Activated T-helper 9 cell treated with anti-CD3 and anti-CD28 coated beads, Interleukin-2, amount 50 U/mL, for 16 hours (primary cell): ENCODE measurements around the gene COPB2.
A peak's percentile ranks its signal among the peaks of the same experiment; 100 is the strongest.
"Not testable (repeated sequence)": the region's sequence is repeated elsewhere in the genome, so short reads cannot be mapped to it uniquely, and the experiment has no call there.

ENCODE experiments used
- DNase-seq: peaks from one replicate; pipeline ENCODE4 v3.0.0-alpha.2; 2020; ENCODE audit warnings: low read depth

The COPB2 gene

GRCh38 chr3:139378587-139379241, 10.7 kb downstream of the COPB2 start:
- no peak for DNase-seq

DNA sequence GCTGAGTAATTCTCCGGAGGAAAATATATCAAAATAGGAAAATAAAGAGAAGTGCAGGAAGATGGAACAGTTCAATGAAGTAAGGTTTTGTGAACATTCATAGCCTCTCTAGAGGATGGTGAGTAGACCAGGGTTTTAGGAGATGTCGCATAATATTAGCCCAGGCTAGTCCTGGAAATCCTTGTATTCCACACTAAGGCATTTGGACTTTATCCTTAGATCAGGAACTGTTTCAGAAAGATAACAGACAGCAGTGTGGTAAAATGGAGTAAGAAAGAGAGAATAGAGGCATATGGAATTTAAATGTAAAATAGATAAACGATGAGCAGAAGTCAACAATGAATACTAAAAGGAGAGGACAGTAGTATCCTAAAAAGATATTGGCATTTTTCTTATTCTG, 12.1 kb downstream of the COPB2 start:
- no peak for DNase-seq

DNA sequence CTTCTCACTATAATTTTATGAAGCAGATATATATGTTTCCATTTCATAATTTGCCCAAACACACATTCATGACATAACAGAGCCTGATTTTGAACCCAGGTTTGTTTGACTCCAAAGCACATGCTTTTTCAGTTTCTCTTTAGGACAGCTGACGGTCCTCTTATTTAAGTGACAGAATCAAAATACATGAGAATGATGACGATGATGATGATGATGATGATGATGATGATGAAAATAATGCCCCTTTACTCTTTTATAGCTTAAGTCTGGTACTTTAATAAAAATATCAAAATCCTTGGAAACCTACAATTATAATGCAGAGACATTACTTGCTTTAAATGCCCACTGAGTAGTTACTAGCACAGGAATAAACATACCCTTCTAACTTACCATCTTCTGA, 15.3 kb downstream of the COPB2 start:
- no peak for DNase-seq

- no peak for DNase-seq
Measured at GRCh38 chr3:139364549-139364948, 24.9 kb downstream of the COPB2 start.

DNA sequence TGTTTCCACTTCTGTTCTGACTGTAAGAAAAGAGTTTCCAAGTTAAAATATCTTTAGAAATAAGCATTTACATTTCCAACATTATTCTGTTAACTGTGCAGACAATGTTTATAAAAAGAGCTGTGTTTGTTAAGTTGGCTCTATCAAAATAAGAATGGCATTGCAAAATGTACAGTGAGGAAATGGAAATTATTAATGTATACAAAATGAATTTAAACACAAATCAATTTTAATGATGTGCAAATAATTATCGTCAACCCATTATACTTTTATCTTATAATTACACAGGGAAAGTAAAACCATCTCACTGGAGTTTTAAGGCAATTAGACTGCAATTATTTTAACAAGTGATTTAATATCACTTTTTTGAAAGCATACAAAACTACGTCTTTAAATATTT, 28.2 kb downstream of the COPB2 start:
- DNase-seq, result no peak

DNA sequence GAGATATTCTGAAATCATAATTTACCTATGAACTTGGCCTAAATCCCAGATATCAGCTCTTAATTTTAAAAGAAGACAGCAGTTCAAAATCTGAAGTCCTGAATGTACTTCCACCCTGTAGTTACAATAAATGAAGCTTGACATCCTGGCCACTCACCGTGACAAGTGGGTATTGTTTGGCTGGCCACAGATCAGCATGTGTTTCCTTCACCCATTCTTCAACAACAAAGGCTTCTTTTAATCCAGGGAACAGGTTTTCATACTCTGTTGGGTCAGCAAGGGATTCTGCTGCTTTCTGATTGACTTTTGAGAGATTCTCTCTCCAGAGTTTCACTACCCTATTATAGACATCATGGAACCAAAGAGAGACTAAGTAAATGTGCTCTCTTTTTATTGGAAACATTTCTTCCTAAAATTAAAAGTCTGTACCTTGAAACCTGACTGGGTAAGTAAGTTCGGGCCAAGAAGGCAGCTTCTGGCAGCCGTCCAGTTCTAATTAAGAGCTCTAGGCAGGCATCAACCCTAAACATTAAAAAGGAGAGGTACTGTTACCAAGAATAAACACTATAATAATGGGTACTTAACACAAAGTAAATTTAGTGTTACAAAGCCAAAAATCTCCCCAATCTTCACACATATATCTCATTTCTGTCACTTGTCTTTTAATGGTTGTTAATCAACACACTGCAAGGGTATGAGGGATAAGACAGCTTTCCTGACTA, 30.4 kb downstream of the COPB2 start:
- no peak for DNase-seq

GRCh38 chr3:139357899-139358298, 31.5 kb downstream of the COPB2 start:
- no peak for DNase-seq

- no peak for DNase-seq
Measured at GRCh38 chr3:139355891-139356290, 33.6 kb downstream of the COPB2 start.

DNA sequence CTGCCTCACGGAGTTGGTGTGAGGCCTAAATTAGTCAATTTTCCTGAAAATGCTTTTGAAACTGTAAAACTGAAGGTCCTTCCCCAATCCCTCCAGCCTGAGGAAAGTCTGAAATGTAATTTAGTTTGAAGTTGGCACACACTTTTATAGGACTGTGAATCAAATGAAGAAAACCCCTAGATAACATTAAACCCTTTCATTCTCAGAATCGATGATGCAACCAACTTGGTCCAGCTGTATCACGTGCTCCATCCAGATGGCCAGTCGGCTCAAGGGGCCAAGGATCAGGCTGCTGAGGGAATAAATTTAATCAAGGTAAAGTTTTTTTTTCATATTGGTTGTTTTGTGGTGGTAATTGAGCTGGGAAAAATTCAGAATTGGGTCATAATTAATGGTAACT, 34.0 kb downstream of the COPB2 start:
- DNase-seq, result no peak

DNA sequence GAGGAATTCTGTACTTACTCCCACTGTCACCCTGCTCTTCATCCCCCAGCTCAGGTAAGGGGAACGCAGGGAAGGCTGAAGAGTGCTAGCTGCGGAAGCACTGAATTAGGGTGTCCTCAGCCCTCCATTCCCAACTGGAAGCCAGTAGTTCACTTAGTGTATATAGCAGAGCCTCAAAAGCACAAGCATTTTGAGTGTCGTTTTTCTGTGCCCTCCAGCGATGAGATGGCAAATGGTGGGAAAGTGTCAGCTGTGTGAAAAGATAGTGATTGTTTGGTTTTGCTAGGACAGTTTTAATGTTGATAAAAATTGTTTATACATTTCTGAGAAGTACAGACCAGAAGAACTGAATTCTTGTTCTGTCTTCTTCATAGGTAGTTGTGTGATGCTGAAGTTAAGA, 34.8 kb downstream of the COPB2 start:
- no peak for DNase-seq

DNA sequence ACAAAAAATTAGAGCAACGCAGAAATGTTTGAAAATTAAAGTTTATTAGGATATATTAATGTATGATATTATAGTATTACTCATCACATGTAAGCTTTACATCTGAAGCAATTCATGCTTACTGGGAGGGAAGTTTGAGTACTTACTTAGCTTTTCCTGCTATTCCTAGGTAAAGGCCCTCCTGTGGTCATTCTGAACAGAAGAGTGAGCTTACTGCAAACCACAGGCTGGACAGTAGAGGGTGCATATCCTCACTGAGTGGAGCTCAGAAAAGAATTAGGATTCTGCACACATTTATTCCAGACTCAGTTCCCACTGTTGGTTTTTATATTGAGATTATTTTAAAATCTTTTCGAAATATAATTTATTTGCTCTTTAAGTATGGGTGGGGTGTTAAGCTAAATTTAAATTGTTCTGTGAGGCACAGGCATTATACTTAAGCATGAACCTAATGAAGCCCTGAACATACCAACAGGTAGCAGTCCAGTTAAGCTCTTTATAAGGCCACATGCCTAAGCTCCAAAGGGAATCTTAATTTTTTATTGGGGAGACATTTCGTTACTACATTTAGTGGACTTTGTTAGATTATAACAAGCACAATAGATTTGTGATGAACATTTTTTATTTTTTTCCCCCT, 35.4 kb downstream of the COPB2 start:
- no peak for DNase-seq

- no peak for DNase-seq
Measured at GRCh38 chr3:139346771-139347170, 42.7 kb downstream of the COPB2 start.

GRCh38 chr3:139343895-139344856, 45.3 kb downstream of the COPB2 start, which contains the start of gene MRPS22:
TSS of gene MRPS22 (plus strand) at chr3:139344020. CDS start at chr3:139344027, 7 bp downstream.
- DNase-seq, result peak; percentile 71

DNA sequence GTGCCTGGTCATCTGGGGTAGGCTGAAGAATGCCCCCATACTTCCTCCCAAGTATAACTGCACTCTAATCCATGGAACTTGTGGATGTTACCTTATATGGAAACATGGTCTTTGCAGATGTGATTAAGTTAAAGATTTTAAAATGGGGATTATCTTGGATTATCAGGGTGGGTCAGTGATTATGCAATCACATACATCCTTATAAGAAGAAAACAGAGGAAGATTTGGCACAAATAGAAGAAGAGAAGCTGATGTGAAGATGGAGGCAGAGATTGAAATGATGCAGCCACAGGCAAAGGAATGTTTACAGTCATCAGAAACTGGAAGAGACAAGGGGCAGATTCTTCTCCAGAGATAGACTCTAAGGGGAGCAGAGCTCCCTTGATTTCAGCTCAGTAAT, 47.4 kb downstream of the COPB2 start:
- no peak for DNase-seq

GRCh38 chr3:139340784-139341183, 48.7 kb downstream of the COPB2 start:
- DNase-seq, result no peak

DNA sequence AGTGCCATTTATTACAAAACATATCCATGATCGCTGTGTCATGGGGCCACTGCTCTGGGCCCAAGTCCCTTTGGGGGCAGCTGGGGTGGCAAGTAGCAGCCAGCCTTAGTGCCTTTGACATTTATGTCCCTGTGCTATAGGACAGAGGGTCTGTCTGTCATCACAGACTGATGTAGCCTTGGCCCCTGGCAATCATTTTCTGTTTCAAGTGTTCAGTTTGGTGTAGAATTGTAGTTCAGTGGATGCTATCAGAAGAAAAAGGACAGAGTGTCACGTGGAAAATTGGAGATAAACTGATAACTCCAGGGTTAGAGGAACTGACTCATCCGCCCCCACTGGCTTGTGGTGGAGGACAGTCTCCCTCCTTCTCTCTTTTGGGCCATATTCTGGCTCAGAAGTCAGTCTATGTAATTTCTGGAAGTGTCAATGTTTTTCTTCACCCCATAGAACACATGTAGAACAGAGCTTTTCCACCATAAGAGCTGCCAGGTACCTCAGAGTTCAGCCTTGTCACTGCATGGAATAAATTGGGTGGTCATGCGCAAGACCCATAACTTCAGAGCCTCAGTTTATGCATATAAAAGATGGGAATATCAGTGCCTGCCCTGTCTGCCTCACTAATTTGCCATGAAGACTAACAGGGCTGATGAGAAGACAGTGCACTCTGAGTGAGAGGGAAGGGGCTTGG, 50.1 kb downstream of the COPB2 start:
- no peak for DNase-seq

- DNase-seq, result no peak
Measured at GRCh38 chr3:139338405-139338804, 51.0 kb downstream of the COPB2 start.

GRCh38 chr3:139334675-139335074, 54.8 kb downstream of the COPB2 start:
- not testable (repeated sequence) for DNase-seq

DNA sequence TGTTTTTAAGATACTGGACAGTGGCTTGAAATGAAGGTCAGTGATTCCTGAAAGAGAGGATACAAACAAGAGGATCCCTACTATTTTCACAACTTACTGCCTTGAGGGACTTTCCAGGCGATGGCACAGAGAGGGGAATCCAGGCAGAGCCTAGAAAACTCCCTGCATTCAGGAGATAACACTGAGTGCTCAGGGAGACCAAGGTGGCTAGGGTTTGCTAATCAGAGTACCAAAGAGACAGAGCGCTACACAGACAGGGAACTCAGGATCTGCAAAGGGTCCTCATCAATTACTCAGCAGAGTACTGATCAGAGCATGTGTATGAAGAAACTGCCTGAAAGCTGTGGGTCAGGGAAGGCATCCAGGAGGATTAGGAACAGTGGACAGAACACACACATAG, 57.4 kb downstream of the COPB2 start:
- no peak for DNase-seq

GRCh38 chr3:139329364-139329850, 60.0 kb downstream of the COPB2 start:
- DNase-seq, result peak; percentile 79

GRCh38 chr3:139328356-139328755, 61.1 kb downstream of the COPB2 start:
- no peak for DNase-seq
